Stimulated activated CD8-positive, alpha-beta memory T cell treated with anti-CD3 and anti-CD28 coated beads, Interleukin-12 subunit alpha, Interleukin-12 subunit beta, amount 100 ng/mL, for 24 hours (primary cell): Measurements from ENCODE around the gene PDF.
"Not testable (repeated sequence)": the region's sequence is repeated elsewhere in the genome, so short reads cannot be mapped to it uniquely, and the experiment has no call there.

Source experiments
- DNase-seq: peaks from one replicate; pipeline ENCODE4 v3.0.0-alpha.2; 2020; ENCODE audit errors: extremely low read depth

PDF gene, protein sequence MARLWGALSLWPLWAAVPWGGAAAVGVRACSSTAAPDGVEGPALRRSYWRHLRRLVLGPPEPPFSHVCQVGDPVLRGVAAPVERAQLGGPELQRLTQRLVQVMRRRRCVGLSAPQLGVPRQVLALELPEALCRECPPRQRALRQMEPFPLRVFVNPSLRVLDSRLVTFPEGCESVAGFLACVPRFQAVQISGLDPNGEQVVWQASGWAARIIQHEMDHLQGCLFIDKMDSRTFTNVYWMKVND

DNA sequence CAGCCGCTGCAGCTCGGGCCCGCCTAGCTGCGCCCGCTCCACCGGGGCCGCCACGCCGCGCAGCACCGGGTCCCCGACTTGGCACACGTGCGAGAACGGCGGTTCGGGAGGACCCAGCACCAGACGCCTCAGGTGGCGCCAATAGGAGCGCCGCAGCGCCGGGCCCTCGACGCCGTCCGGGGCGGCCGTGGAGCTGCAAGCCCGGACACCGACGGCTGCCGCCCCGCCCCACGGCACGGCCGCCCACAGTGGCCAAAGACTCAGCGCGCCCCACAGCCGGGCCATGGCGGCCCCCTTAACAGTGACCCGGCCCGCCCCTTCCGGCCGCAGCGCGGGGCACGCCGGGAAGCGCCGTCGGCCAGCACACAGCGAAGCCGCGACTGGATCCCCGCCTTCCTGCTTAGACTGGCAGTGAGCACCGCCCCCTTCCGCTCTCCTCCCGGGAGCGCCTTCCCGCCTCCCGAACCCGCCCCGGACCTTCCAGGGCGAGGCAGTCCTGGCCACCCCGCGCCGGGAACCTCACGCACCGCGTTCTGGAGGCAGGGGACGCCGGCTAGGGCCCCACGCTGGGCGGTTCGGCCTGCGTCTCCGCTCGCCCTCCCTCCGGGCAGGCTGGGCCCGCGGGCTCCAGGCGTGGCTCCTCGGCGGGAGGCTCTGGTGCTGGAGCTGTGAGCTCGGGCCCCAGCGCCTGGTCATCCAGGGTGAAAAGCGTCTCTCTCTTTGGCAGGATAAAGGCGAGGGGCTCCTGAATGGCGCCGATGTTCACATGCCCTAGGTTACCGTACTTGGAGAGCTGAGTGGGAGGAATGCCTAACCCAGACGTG lies at the start of gene PDF:
TSS of gene PDF (minus strand) at position 303 of the 824 bp plus-strand sequence. CDS start at position 285, 18 bp downstream.
- peak; percentile 76 for DNase-seq

DNA sequence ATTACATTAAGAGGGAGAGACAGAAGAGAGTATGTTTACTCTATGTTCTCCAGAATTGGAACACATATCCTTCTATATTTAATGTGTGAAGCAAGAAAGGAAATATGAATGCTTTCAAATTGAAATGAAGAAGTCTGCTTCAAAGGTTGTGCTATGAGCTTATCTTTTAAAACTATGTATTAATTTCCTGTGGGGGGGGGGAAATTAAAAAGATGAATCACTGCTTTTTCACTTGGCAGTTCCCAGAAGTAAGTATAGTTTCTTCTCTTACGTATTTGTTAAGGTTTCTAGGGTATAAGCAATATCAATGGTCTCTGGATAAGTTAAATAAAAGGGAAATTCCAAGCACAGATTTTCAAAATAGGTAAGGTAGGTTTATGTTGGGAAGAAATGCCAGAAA lies 48.4 kb upstream of the PDF start:
- no peak for DNase-seq

DNA sequence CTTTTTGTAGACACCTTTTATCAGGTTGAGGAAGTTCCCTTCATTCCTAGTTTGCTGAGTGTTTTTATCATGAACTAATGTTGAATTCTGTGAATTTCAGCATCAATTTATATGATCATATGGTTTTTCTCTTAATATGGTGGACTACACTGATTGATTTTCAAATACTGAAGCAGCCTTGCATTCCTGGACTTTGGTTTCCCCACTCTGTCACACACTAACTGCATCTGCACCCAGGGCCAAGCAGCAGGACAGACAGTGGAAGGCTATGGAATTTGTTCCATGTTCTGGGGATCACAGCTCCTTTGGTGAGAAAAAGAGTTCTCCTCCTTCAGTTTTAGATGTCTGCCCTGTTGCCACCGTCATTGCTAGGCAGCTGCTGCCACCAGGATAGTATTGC lies 47.6 kb upstream of the PDF start:
- DNase-seq: no peak

DNA sequence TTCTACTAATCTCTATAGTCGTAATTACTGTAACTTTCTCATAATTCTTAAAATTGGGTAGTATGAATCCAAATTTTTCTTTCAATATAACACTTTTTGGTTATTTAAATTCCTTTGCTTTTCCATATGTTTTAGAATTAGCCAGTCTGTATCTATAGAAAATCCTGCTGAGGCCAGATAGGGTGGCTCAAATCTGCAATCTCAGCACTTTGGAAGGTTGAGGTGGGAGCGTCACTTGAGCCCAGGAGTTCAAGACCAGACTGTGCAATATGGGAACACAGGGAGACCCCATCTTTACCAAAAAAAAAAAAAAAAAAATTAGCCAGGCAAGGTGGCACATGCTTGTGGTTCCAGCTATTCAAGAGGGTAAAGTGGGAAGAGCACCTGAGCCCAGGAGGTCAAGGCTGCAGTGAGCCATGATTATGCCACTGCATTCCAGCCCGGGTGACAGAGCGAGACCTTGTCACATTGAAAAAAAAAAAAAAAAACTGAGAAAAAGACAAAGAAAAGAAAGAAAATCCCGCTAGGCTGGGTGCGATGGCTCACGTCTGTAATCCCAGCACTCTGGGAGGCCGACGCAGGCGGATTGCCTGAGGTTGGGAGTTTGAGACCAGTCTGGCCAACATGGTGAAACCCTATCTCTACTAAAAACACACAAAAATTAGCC lies 46.1 kb upstream of the PDF start:
- no peak for DNase-seq

DNA sequence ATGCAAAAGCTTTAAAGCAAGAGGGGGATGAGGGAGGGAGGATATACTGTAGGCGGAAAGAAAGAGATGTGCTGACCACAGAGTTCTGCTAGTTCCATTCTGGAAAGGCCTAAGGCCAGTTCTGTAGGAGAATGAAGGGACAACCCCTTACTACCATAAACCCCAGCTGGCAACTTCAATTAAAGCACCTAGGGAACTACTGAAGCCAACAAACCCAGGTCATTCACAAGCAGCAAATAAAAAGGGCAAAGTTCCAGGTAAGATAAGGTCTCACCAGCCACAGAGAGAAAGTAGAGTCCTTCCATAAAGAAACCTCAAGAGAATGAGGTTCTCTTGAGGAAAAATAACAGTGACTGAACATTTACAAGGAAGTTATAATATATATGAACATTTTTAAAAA lies 42.6 kb upstream of the PDF start:
- no peak for DNase-seq

DNA sequence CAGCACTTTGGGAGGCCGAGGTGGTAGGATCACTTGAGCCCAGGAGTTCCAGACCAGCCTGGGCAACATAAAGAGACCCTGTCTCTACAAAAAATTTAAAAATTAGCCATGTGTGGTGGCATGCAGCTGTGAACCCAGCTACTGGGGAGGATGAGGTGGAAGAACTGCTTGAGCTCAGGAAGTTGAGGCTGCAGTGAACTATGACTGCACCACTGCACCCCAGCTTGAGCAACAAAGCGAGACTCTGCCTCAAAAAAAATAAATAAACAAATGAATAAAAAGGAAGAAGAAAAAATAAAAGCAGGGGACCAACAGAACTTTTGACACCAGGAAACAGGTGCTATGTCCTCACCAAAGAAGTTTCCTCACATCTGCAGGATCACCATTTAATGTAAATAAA lies 41.2 kb upstream of the PDF start:
- no peak for DNase-seq

DNA sequence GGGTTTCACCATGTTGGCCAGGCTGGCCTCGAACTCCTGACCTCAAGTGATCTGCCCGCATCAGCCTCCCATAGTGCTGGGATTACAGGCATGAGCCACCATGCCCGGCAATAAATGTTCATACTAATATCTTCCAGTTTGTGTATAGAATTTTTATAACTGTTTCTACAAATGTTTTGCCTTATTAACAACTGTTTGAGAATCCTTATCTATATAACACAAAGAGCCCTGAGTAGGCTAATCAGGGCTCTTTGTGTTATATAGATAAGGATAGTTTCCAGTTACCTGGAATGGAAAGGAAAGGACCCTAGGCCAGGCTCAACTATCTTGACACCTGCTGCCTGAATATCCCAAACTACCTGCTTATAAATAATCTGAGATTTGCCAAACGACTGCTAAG lies 38.5 kb upstream of the PDF start:
- DNase-seq: no peak

DNA sequence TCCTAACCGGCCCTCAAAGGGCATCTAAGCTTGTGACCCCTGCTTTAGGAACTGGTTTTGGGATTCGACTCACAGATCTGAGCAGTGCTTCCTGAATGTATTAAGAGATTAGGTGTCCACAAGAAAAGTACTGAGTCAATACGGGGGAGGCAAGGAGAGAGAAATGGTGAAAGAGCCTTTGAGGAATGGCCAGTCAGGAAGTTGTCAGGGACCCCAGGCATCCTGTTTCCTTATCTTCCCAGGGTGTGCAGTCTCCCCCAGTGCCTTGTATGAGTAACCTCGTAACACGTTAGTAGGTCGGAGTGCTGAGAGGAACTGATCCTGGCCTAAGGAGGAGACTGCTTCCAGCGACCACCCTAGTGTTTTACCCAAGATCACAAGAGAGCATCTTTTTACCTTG lies 37.6 kb upstream of the PDF start:
- DNase-seq: no peak

DNA sequence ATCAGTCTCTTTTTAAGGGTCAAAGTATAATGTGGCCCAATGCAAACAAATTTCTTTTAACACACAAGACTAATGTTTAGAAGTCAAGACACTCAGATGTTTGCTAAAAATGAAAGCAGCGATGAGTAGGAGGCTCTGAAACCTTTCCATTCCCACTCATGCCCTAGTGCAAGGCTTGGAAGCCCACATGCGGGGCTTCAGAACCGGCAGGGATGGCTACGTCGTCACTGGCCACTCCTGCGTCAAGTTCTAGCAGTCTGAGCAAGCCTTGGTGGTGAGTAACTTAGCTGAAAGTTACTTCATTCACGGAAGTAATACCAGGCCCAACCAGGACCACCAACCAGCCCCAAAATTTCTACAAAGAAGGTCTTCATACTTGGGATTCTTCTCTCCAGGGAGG lies 36.0 kb upstream of the PDF start:
- no peak for DNase-seq

DNA sequence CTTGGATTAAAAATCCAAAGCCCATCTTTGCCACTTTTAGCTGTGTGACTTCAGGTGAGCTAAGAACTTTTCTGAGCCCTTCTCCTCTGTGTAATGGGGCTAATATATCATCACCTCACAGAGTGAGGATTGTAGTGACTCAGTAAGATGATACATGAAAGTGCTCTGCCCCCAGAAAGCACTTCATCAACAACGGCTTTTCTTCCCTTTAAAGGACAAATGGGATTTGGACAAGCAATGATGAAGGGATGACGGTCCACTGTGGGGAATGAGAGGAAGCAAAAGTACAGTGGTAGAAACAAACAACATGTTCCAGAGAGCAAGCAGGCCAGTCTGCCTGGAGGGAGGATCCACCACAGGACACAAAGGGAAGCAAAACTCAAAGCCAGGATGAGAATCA lies 35.5 kb upstream of the PDF start:
- DNase-seq: no peak

DNA sequence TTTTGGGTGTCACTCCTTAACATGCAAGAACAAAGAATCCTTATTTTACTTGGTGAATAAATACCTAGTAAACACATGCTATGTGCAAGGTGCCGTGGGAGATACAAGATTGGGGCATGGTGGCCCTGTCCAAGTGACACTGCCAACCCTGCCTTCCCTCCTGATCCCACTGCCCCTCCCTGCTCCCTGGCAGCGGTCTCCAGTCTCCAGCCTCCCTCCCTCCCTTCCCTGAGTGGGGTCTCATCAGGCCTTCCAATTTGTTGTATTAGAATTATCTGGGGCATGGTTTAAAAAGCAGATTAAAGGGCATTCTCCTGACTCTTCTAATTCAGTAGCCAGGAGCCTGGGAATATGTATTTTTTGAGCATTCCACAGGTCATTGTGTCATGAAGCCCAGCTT lies 33.7 kb upstream of the PDF start:
- DNase-seq: no peak

DNA sequence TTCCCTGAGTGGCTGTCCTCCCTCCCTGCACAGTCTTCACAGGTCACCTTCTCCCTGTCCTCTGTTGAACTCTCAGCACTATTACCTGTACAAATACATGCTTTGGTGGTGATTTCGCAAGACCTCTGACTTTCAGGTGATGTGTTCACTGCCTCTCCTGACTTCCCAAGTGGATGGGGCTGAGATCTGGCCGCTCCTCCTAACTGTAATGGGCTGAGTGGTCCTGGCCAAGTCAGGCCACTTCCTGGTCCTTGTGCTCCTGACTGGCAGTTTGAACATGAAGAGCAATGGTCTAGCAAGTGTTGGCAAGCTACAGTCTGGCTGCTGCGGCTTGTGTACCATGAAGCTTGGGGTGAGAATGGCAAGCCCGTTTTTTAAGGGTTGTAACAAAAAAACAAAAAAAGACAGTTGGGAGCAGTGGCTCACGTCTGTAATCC lies 32.9 kb upstream of the PDF start:
- no peak for DNase-seq

DNA sequence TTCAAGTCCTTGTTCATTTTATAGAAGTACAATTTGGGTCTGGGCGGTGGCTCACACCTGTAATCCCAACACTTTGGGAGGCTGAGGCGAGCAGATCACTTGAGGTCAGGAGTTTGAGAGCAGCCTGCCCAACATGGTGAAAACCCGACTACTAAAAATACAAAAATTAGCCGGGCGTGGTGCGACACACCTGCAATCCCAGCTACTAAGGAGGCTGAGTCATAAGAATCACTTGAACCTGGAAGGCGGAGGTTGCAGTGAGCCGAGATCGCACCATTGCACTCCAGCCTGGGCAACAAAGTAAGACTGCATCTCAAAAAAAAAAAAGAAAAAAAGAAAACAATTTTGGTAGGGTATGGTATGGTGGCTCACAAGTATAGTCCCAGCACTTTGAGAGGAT lies 29.7 kb upstream of the PDF start:
- not testable (repeated sequence) for DNase-seq

DNA sequence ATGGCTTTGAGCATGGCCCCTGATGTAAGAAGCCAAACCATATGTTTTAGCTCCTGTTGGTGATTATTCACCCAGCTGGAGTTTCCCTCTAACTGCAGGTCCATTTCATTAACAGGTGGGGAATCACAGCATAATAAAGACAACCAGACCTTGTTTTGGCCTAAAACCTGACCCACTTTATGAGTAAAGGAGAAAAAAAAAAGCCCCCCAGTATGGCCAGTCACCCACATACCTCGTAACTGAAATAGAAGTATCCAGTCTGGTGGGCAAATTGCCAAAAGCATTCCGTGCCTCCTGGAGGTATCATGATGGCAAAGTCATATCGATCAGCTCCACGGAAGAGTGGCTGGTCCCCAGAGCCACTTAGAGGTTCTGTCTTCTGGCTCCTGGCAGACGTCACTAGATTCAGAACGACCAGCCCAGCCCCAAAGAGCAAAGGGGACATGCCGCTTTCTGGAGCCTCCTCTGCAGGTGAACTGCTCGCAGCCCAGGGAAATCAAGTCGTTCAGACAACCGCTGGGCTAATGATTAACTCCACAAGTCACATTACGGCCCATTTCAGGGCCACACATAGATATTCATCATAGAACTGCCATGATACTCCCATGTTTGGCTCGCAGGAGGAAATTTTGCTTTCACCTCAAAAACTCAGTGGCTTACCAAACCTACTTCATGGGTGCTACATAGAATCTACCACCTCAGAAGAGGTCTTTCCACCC lies 21.1 kb upstream of the PDF start, which contains the start of gene TMED6:
TSS of gene TMED6 (minus strand) at position 478 of the 719 bp plus-strand sequence. CDS start at position 445, 33 bp downstream.
- no peak for DNase-seq

DNA sequence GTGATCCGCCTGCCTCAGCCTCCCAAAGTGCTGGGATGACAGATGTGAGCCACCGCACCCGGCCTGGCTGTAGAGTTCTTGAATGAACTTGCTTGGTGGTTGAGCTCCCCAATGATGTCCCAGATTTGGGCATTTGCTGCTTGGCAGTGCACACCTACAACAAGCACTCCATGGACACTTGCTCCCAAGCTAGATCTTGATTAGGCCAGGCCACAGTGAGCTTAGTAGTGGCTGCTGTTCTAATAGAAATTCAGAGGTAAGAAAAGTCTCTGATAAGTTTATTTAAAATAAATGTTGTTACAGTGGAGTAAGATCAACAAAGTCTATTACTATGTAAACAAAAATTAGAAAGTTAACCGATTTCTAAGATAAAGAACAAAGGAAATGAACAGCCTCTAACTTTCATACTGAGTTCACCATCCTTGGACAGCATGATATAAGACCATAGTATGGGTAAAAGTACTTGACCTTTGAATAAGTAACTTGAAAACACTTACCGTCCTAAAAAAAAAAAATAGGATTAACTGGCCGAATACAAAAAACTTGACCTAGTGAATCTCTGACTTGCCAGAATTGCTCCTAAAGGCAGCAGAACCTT lies 20.2 kb upstream of the PDF start:
- no peak for DNase-seq

DNA sequence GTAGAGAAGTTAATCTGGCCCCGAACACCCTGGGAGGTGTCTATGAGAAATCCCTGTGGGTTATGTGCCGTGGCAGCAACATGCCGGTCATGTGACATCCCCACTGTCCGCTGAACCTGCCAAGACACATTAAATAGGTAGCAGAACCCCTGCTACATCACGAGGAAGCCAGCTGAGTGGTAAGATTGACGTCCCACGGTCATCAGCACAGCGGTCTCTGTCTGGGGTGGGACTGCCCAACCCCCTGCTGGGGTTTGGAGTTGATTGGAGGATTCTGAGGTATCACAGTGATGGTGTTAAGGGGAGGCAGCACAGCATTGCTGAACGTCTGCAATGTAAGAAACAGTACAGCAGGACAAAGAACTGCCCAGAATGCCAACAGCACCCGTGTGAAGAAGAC lies 19.1 kb upstream of the PDF start:
- DNase-seq: no peak

DNA sequence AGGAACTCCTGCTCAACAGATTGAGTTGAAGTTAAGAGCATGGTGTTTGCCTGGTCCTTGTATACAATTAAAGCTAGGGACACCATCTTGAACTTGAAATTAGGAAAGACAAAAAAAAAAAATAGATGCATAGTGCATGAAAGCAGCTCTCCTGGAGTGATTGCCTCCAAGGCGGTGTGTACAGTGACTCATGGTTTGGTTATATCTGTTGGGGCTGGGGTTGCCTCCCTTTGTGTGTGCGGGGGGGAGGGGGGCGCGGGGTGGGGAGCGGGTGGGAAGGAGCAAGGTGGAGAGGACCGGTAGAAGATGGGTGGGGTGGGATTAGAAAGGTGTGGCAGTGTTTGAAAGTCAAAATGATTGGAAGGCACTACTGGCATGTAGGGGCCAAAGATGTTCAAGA lies 17.8 kb upstream of the PDF start:
- no peak for DNase-seq

DNA sequence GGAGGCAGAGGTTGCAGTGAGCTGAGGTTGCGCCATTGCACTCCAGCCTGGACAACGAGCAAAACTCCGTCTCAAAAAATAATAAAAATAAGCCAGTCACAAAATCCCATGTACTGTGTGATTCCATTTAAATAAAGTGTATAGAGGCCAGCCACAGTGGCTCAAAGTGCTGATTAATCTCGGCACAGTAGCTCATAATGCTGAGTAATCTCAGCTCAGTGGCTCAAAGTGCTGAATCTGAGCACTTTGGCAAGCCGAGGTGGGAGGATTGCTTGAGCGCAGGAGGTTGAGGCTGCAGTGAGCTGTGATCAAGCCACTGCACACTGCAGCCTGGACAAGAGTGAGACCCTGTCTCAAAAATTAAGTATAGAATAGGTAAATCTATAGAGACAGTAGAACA lies 16.3 kb upstream of the PDF start:
- DNase-seq: no peak

DNA sequence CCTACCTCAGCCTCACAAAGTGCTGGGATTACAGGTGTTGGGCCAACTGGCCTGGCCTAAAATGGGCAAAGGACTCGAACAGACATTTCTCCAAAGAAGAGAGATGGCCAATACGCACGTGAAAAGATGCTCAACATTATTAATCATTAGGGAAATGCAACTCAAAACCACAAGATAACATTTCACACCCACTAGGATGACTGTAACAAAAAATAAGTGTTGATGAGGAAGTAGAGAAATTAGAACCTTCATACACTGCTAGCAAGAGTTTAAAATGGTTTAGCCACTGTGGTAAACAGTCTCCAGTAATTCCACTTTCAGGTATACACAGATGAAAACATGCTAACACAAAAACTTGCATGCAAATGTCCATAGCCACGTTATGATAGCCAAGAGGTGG lies 15.5 kb upstream of the PDF start:
- DNase-seq: no peak

DNA sequence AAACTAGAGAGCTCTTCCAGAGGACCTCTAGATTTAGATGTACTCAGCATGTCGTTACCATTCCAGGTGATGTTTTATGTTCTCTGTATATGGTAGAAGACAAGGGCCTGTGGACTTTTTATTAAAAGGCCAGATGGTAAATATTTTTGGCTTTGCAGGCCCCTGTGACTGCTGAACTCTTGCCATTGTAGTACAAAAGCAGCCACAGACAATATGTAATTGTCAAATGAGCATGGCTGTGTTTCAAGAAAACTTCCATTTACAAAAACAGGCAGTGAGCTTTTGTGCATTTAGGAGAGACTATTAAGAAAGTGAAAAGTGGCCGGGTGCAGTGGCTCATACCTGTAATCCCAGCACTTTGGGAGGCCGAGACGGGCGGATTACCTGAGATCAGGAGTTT lies 13.8 kb upstream of the PDF start:
- DNase-seq: no peak

DNA sequence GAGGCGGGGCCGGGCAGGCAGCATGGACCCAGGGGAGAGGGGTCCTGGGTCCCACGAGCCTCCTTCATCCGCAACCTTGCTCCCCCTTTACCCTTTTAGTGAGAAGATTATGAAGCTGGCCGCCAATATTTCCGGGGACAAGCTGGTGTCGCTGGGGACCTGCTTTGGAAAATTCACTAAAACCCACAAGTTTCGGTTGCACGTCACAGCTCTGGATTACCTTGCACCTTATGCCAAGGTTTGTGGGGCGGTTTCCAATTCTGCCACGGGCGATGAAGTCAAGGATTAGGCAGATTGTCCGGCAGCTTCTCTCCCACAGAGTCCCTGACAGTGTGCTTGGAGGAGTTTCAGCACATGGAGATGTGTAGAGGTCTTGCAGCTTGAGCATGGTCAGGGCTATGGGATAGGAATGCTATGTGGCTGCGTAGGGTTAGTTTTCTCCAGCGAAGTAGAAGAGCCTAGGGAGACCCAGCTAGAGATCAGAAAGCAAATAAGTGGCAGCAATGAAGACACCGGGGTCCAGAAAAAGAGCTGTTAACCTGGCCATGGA lies 9.8 kb upstream of the PDF start:
- no peak for DNase-seq
